Lower lobe of right lung (tissue), 2 donors: ENCODE results near the gene LTBP1. TPM values are rescaled to one million over a fixed set of nuclear protein-coding genes. Genes with fewer than 3 reads are reported as not detected.

Source experiments
- ATAC-seq, 2 donors: fragments of 200-7000 bp; cut with Tn5 transposase; one replicate each; pipeline ENCODE4 v1.9.1; 2020 to 2022; ENCODE audit warnings: mild to moderate bottlenecking in 2 of 2, moderate library complexity in 2 of 2
- DNase-seq: peaks from one replicate; pipeline ENCODE4 v3.0.0-alpha.2; 2020
- H3K27ac ChIP-seq: fragments of 200-600 bp; one replicate; pipeline ENCODE4 v1.8.0; 2022
- H3K27me3 ChIP-seq: fragments of 200-600 bp; one replicate; pipeline ENCODE4 v1.8.0; 2022; ENCODE audit warnings: low read depth
- H3K36me3 ChIP-seq: fragments of 200-600 bp; one replicate; pipeline ENCODE4 v1.8.0; 2022; ENCODE audit warnings: mild to moderate bottlenecking
- H3K4me1 ChIP-seq: fragments of 200-600 bp; one replicate; pipeline ENCODE4 v1.8.0; 2022
- H3K4me3 ChIP-seq: fragments of 200-600 bp; one replicate; pipeline ENCODE4 v1.8.0; 2022; ENCODE audit warnings: mild to moderate bottlenecking
- H3K9me3 ChIP-seq: fragments of 200-600 bp; one replicate; pipeline ENCODE4 v1.8.0; 2022
- intact Hi-C: fragments of 100-400 bp; cut with DNase I; formaldehyde crosslinking; loops from one replicate; pipeline ENCODE4 v1.11.0; 2022
- total RNA-seq: library from RNA; stranded (reverse); fragmentation: NEBNext Ultra II Directional; extraction: Animal tissue kit (Norgen Biotek cat#: 25700); gene quantifications from one replicate; pipeline ENCODE4 v1.2.1, GENCODE V29; 2021
- TF ChIP-seq, protein P1 (sequence below): fragments of 200-600 bp; IDR thresholded peaks from one replicate; pipeline ENCODE4 v1.8.0; 2022; ENCODE audit warnings: antibody characterized with exemption, mild to moderate bottlenecking
- donor health status: DM: no; HTN: yes; CAD: no; lungs with severe emphysema.

Gene LTBP1
- total RNA-seq, 1 donor from 2014 or later = 34.7 TPM

DNA sequence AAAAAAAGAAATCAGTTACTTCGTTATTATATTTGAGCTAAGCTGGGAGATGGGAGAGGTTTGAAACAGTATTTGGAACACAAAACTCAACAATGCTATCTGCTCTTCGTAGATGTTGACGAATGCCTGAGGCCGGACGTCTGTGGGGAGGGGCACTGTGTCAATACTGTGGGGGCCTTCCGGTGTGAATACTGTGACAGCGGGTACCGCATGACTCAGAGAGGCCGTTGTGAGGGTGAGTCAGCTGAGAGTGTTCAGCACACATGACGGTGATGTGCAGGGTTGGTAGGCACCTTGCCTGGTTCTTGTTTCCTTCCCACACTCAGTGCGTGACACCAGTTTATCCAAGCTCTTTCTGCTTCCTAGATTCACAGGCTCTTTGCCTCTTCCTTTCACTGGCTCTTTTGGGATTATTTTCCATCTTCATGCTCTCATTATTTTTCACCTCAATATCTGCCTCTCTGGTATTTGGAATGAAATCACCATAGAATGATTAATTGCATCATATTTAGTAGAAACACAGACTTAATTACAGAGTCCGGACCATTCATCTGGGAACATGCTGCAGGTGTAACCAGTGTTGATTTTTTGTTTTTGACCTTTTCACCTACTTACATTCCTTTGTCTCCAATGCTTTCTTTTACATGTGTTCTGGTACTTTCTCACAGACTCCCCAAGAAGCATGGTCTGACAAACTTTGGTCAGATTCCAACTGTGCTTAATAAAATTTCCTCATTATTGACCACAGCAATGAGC, 329.1 kb downstream of the LTBP1 start:
- Histone ChIP-seq H3K27ac (no peak overlapping the region), H3K4me3 (no peak overlapping the region), H3K36me3 (no peaks in the 10 kb centered on the region), H3K27me3 (no peaks in the 10 kb centered on the region), H3K9me3 (no peaks in the 10 kb centered on the region), H3K4me1 (no peaks in the 10 kb centered on the region)
- intact Hi-C loops = no loop called here
- TF ChIP-seq, protein P1, sequence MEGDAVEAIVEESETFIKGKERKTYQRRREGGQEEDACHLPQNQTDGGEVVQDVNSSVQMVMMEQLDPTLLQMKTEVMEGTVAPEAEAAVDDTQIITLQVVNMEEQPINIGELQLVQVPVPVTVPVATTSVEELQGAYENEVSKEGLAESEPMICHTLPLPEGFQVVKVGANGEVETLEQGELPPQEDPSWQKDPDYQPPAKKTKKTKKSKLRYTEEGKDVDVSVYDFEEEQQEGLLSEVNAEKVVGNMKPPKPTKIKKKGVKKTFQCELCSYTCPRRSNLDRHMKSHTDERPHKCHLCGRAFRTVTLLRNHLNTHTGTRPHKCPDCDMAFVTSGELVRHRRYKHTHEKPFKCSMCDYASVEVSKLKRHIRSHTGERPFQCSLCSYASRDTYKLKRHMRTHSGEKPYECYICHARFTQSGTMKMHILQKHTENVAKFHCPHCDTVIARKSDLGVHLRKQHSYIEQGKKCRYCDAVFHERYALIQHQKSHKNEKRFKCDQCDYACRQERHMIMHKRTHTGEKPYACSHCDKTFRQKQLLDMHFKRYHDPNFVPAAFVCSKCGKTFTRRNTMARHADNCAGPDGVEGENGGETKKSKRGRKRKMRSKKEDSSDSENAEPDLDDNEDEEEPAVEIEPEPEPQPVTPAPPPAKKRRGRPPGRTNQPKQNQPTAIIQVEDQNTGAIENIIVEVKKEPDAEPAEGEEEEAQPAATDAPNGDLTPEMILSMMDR = no peak
- ATAC-seq = peak; percentile 44 to 77
- no peak for DNase-seq

DNA sequence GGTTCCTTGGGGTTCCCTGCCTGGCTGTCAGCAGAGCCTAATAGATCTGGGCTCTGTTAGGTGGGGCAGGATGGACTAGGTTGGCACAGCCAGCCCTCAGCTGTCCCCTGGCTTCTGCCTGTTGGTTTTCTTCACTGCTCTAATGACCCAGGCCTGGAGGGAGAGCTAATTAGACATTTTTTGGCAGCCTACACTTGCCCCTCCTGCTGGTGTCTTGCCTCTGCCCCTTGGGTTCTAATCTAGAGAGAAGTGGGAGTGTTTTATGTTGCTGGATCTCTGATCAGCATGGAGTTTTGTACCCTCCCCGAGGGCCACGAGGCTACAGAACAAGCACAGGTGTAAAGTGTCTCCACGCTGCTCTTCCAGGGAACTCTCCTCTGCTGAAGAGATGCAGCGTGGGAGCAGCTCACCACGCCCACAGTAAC, 330.3 kb downstream of the LTBP1 start:
- ATAC-seq (no peak), DNase-seq (no peak)
- intact Hi-C loops = no loop called here
- Histone ChIP-seq H3K27ac (peak overlapping the region; percentile 25), H3K9me3 (no peaks in the 10 kb centered on the region), H3K4me1 (no peaks in the 10 kb centered on the region), H3K4me3 (no peak overlapping the region), H3K36me3 (no peaks in the 10 kb centered on the region), H3K27me3 (no peaks in the 10 kb centered on the region)
- TF ChIP-seq, protein P1 = no peak

DNA sequence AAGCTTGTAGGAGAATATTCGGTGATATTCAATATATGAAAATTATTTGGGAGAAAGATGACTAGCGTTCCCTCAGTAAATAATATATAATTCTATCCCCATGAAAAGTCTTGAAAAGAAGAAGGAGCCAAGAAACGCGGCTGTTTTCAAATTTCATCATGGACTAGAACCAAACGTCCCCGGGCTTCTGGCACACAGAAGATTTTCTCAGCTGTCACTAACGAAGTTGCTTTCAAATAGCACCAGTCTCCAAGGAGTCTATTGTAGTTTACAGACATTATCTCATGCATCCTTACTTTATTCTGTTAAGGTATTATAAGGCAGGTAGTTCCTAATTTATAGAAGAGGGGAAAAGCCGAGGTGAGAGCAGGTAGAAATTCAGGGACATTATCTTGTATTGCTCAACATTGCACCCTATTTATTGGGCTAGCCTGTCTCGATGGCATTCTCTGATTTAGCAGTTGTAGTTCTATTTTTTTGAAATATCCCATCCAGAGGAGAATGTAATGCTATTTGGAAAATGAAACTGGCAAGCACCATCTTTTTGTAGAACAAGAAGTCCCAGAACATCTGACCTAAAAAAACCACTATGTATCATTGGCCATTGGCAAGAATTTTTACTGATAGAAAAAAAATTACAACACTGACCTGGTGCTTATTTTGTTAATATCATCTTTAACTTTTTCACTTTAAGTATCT, 331.6 kb downstream of the LTBP1 start:
- no peak for ATAC-seq
- no peak for DNase-seq

DNA sequence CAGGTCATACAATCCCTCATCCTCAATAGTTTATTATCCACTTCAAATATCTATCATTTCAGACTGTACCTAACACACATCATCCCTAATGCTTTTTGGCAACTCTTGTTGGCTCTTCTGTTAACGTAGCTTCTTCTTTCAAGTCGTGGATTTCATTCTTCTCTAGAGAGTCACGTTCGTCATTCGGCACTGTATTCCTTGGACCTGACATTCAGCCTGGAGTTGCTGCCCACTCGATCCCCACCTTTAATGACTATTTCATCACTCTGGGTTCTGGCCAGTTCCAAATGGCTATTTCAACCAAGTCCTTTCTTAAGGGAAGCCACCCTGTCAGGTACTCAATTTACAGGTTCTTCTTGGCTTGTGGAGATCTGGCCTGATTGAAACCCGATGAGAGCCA, 337.5 kb downstream of the LTBP1 start:
- no peak overlapping the region for H3K4me3 ChIP-seq
- ATAC-seq = no peak
- TF ChIP-seq, protein P1 = no peak
- DNase-seq = no peak
- H3K27ac ChIP-seq = no peak overlapping the region
- intact Hi-C loops = no loop called here
- no peaks in the 10 kb centered on the region for H3K4me1 ChIP-seq
- no peaks in the 10 kb centered on the region for H3K36me3 ChIP-seq
- no peaks in the 10 kb centered on the region for H3K27me3 ChIP-seq
- no peaks in the 10 kb centered on the region for H3K9me3 ChIP-seq

More for the DNA sequence above, 331.6 kb downstream of the LTBP1 start:
- Histone ChIP-seq H3K36me3 (no peaks in the 10 kb centered on the region), H3K4me1 (no peaks in the 10 kb centered on the region), H3K4me3 (no peak overlapping the region), H3K27ac (peak overlapping the region; percentile 18), H3K27me3 (no peaks in the 10 kb centered on the region), H3K9me3 (no peaks in the 10 kb centered on the region)
- intact Hi-C loops = no loop called here
- TF ChIP-seq, protein P1 = no peak

DNA sequence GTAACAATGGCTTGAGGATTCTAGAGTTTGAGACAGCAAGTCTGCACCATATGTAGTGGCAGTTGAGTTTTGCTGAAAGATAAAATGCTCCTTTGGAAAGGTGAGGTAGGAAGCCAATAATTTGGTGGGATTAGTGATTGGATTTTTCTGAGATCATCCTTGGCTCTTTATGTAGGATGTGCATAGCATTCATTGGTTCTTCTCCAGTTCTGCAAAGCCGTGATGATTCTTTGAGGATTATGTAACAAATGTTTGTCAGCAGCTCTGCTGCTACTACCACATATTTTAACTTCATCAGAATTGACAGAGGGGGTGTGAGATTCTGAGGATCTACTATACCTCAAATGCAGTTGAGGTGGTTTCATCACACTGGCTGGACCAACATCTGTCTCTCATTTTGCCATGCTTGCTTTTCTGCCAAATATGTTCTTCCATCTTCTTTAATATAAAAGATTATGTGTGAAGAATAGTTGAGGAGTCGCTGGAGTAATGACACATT, 340.8 kb downstream of the LTBP1 start:
- Histone ChIP-seq H3K36me3 (no peaks in the 10 kb centered on the region), H3K9me3 (no peaks in the 10 kb centered on the region), H3K27ac (no peak overlapping the region), H3K27me3 (no peaks in the 10 kb centered on the region), H3K4me1 (peaks cover 9% of the 10 kb centered on the region), H3K4me3 (no peak overlapping the region)
- DNase-seq (no peak), ATAC-seq (no peak)
- TF ChIP-seq, protein P1 = no peak
- intact Hi-C loops = no loop called here
